Measurements from ENCODE around the gene E2F1.
"Not testable (repeated sequence)": the region's sequence is repeated elsewhere in the genome, so short reads cannot be mapped to it uniquely, and the experiment has no call there.

Gene E2F1

DNA sequence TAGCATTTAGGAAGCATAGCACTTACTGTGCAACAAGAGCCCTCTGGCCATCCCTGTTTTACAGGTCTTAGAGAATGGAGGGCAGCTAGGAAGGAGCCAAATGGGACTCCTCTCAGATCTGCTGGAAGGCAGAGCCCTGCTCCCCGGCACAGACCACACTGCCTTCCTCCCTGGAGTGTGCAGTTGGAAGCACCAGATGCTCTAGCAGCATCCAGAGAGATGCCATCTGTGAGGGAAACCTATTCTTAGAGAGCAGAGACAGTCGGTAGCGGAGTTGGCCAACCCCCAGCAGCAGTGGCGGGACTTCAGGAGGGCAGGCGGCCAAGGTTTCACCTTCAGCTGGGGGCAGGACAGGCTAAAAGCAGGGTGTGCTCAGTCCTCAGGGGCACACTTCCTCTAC lies 16.7 kb upstream of the E2F1 start:
- no peak for TF ChIP-seq CTCF (IDR thresholded peaks at IDR 0.05; ENCODE audit: low read depth, low read length)
- H3K4me3 ChIP-seq (replicated peaks in 1 of 2; ENCODE audit: low read depth in 2 of 2, low read length in 2 of 2) = no peak overlapping the region

GRCh38 chr20:33701629-33702450 lies 15.7 kb upstream of the E2F1 start:
- no peak for DNase-seq (ENCODE audit: low read depth in 2 of 2)
- no peak overlapping the region for H3K4me3 ChIP-seq (replicated peaks in 1 of 2; ENCODE audit: low read depth in 2 of 2, low read length in 2 of 2)
- no peak for TF ChIP-seq CTCF (IDR thresholded peaks at IDR 0.05; ENCODE audit: low read depth, low read length)

More for the DNA sequence above, 16.7 kb upstream of the E2F1 start:
- DNase-seq (ENCODE audit: low read depth in 2 of 2) = no peak

DNA sequence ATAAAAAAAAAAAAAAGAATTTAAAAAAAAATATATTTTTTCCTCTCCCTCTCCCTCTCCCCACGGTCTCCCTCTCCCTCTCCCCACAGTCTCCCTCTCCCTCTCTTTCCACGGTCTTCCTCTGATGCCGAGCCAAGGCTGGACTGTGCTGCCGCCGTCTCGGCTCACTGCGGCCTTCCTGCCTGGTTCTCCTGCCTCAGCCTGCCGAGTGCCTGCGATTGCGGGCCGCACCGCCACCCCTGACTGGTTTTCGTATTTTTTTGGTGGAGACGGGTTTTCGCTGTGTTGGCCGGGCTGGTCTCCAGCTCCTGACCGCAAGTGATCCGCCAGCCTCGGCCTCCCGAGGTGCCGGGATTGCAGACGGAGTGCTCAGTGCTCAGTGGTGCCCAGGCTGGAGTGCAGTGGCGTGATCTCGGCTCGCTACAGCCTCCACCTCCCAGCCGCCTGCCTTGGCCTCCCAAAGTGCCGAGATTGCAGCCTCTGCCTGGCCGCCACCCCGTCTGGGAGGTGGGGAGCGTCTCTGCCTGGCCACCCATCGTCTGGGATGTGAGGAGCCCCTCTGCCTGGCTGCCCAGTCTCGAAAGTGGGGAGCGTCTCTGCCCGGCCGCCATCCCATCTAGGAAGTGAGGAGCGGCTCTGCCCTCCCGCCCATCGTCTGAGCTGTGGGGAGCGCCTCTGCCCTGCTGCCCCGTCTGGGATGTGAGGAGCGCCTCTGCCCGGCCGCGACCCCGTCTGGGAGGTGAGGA lies 14.7 kb upstream of the E2F1 start:
- not testable (repeated sequence) for DNase-seq (ENCODE audit: low read depth in 2 of 2)

DNA sequence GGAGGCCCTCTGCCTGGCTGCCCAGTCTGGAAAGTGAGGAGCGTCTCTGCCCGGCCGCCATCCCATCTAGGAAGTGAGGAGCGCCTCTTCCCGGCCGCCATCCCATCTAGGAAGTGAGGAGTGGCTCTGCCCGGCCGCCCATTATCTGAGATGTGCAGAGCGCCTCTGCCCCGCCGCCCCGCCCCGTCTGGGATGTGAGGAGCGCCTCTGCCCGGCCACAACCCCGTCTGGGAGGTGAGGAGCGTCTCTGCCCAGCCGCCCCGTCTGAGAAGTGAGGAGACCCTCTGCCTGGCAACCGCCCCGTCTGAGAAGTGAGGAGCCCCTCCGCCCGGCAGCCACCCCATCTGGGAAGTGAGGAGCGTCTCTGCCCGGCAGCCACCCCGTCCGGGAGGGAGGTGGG lies 12.8 kb upstream of the E2F1 start:
- not testable (repeated sequence) for H3K4me3 ChIP-seq (replicated peaks in 1 of 2; ENCODE audit: low read depth in 2 of 2, low read length in 2 of 2); DNase-seq (ENCODE audit: low read depth in 2 of 2)

More for the DNA sequence above, 14.7 kb upstream of the E2F1 start:
- H3K4me3 ChIP-seq (replicated peaks in 1 of 2; ENCODE audit: low read depth in 2 of 2, low read length in 2 of 2) = not testable (repeated sequence)

DNA sequence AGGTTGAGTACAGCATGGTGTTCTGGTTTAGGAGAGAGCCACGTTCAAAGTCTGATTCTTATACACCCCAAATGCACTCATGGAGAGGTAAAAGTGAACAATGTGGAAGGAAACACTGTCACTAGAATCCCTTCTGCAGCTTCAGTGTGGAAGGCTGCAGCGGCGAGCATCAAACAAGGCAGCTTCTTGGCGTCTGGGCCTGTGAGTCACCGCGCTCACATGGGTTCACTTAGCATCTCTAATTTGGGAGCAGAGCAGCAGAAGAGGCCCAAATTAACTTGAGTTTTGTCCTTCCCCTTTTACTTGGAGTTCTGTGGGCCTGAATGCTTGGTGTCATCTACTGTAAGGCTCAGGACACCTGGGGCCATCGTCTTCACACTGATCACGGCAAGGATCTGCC lies 10.9 kb upstream of the E2F1 start:
- no peak overlapping the region for H3K4me3 ChIP-seq (replicated peaks in 1 of 2; ENCODE audit: low read depth in 2 of 2, low read length in 2 of 2)
- no peak for TF ChIP-seq CTCF (IDR thresholded peaks at IDR 0.05; ENCODE audit: low read depth, low read length)
- DNase-seq (ENCODE audit: low read depth in 2 of 2) = peak; percentile 48 to 74

DNA sequence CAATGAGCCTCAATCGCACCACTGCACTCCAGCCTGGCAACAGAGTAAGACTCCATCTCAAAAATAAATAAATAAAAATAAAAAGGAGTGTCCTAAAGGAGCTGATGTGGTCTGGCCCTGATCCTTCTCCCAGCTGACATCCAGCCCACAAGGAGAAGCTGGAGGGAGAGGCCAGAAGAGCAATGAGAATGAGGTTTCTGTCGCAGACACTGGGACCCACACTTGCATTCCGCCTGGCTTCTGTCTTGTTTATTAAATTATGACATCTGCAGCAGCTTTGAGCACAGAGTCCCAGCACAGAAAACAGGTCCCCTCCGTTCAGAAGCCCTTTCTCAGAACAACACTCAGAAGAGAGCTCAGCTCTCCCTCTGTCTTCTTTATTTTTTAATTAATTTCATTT lies 10.3 kb upstream of the E2F1 start:
- DNase-seq (ENCODE audit: low read depth in 2 of 2) = no peak
- no peak for TF ChIP-seq CTCF (IDR thresholded peaks at IDR 0.05; ENCODE audit: low read depth, low read length)
- no peak overlapping the region for H3K4me3 ChIP-seq (replicated peaks in 1 of 2; ENCODE audit: low read depth in 2 of 2, low read length in 2 of 2)

GRCh38 chr20:33694639-33695012 lies 8.4 kb upstream of the E2F1 start:
- H3K4me3 ChIP-seq (replicated peaks in 1 of 2; ENCODE audit: low read depth in 2 of 2, low read length in 2 of 2) = no peak overlapping the region
- TF ChIP-seq CTCF (IDR thresholded peaks at IDR 0.05; ENCODE audit: low read depth, low read length) = no peak
- DNase-seq (ENCODE audit: low read depth in 2 of 2) = no peak
